G401.6 (cell line): ENCODE data around the gene DMP1.
"Not testable (repeated sequence)": the region's sequence is repeated elsewhere in the genome, so short reads cannot be mapped to it uniquely, and the experiment has no call there.

Source experiments
- FAIRE-seq: peaks from 2 replicates; lab custom pipeline; 2012; peaks lifted over from hg19 to GRCh38; lab: Jason Lieb, UNC

Gene DMP1

DNA sequence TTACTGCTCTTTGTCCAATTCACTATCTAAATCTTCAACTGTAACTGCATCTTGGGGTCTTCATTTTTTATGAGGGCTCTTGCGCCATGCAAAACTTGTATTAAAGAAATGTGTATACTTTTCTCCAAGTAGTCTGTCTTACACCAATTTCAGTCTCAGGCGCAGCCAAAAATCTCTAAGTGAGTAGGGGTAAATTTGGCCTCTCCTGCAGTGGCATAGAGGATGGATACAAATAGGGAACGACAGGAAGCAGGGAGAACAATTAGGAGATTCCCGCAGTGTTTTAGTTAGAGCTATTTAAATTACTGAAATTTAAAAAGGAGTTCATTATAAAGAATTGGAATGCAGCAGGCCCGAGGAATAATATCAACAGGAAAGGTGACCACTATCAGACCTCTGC is 30.2 kb downstream of the DMP1 start:
- FAIRE-seq, result no peak

DNA sequence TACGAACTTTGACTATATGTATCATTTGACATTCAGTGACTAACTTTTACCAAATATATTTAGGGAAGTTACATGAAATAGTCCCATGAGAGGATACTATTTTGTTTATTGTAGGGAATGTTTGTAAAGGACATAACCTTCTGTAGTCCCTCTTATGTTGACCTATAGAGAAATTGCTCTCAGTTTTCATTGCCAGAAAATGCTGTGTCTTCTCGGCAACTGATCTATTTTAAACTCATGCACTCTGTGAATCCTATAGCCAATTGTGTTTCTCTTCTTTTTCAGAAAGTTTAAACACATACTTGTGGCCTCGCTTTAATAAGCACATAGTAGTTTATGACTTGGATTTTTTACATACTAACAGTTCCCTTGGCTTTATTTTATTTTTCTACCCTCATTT is 38.2 kb downstream of the DMP1 start:
- no peak for FAIRE-seq

DNA sequence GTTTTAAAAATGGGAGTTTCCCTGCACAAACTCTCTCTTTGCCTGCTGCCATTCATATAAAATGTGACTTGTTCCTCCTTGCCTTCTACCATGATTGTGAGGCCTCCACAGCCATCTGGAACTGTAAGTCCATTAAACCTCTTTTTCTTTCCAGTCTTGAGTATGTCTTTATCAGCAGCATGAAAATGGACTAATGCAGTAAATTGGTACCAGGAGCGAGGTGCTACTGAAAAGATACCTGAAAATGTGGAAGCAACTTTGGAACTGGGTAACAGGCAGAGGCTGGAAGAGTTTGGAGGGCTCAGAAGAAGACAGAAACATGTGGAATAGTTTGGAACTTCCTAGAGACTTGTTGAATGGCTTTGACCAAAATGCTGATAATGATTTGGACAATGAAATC is 40.9 kb downstream of the DMP1 start:
- FAIRE-seq, result not testable (repeated sequence)

DNA sequence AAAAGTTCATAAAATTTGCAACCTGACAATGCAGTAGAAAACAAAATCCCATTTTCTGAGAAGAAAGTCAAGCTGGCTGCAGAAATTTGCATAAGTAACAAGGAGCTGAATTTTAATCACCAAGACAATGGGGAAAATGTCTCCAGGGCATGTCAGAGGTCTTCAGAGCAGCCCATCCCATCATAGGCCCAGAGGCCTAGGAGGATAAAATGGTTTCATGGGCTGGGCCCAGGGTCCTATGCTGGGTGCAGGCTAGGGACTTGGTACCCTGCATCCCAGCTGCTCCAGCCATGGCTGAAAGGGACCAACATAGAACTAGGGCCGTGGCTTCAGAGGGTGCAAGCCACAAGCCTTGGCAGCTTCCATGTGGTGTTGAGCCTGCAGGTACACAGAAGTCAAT is 42.0 kb downstream of the DMP1 start:
- FAIRE-seq, result not testable (repeated sequence)

DNA sequence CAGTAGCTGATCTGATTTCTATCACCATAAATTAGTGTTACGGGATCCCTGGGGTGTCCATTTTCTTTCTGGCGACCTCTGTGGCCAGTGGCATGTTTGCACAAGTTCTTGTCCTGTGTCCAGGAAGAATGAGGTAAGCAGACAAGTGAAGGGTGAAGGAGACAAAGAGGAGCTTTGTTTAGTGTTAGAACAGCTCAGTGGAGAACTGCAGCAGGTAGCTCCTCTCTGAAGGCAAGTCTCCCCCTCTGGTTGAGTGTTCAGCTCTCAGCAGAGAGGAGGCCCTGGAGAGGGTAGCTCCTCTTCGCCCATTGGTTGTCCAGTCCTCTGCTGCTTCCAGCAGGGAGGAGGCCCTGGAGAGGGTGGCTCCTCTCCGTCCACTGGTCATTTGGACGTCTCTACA is 47.2 kb downstream of the DMP1 start:
- FAIRE-seq, result no peak

DNA sequence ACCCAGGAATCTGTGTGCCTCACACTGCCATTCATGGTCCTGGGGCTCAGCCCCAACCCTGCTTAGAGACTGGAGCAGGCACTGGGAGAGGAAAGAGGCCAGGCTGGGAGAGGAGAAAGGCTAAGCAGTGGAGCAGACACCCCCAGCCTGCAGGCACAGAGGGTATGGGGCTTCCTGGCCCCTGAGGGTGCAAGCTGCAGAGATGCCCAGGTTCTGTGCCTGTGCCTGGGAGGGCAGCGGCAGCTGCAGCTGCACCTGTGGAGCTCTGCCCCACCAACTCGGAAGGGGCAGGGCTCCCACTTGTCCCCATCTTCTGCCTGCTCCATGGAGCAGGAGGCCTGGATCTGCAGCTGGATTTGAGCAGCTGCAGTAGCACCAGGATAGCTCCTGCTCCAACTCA is 47.9 kb downstream of the DMP1 start:
- FAIRE-seq, result no peak

DNA sequence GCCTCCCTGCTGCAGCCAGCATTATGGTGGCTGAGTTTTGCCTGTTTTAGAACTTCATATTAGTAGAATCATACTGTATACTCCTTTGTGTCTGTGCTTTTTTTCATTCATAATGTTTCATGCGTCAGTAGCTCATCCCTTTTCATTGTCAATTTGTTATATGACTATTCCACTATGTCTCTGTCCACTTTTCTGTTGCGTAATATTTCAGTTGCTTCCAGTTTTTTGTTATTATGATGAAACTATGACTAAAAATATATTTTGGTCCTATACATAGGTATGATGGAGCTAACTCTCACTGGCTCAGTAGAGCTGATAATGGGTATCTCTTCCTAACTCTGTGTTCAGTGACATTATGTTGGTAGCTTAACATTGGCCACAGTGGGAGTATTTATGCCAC is 48.3 kb downstream of the DMP1 start:
- FAIRE-seq, result no peak

DNA sequence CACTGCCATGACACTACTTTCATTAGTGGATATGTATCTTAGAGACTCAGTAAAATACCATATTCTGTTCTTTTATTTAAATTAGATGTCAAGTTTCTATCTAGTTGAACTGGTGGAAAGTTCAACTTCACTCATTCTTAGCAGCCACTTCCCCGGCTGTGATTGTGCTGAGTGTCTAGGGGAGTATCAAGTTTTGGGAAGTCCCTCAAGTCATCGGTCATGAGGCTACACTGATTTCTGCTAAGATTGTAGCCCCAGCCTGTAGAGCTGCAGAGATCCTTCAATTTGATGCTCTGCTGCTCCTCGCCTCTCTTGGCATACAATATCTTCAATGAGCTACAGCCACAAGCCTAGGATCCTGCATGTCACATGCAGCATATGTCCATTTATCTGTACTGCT is 53.9 kb downstream of the DMP1 start:
- no peak for FAIRE-seq

DNA sequence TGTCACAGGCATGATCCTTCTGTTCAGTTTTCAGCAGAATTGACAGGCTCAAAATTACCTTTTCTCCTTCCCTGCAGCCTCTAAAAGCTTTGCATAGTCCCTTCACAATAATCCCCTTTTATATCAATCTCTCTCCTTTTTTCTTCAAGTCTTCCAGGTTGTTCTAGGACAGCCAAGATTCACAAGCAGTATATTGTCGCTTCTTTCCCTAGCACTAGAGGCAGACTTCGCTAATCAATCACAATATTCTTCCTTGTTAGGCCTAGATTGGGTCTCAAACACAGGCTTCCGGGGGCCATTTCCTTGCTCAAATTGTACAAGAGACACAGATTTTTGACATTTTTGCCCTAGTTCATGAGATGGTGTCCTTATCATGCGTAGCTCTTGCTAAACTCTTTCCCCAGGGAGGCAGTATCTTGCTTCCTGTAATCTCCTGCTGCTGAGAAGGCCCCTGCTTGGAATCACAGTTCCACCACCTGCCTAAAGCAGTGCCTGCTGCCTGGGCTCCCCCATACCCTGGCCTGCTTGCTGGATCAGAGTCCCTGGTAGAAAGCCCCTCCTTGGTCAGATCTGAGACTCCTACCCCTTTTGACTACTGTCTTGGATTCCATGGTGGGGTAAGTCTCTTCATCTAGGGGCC is 57.3 kb downstream of the DMP1 start:
- FAIRE-seq, result no peak
